Natural killer cell (primary cell): Measurements from ENCODE around the gene FOXRED1. TPM values are rescaled to one million over a fixed set of nuclear protein-coding genes. Genes with fewer than 3 reads are reported as not detected.

Experiments used
- ATAC-seq, 3 donors: fragments of 150-1000 bp in 2 of 3; fragments of 200-7000 bp in 1 of 3; cut with Tn5 transposase; 1 replicate in 1 of 3; 2 replicates in 2 of 3; pipeline ENCODE4 v1.10.0; 2021; ENCODE audit warnings: mild to moderate bottlenecking in 2 of 3, moderate library complexity in 2 of 3
- DNase-seq, 2 donors: peaks; one replicate each; pipeline versions ENCODE4 v3.0.0 to v3.0.0-alpha.2; 2013 to 2021; ENCODE audit warnings: mixed read lengths in 1 of 2
- H3K27ac ChIP-seq: one replicate; pipeline ENCODE4 v1.5.1; 2013; ENCODE audit warnings: mild to moderate bottlenecking, low read length
- H3K27me3 ChIP-seq: one replicate; pipeline ENCODE4 v1.6.1; 2013; ENCODE audit warnings: low read length; ENCODE audit not compliant: control insufficient read depth, insufficient read depth
- H3K36me3 ChIP-seq: one replicate; pipeline ENCODE4 v1.6.1; 2013; ENCODE audit warnings: low read length; ENCODE audit not compliant: control insufficient read depth, insufficient read depth
- H3K4me1 ChIP-seq: one replicate; pipeline ENCODE4 v1.6.1; 2013; ENCODE audit warnings: low read length; ENCODE audit not compliant: control insufficient read depth, insufficient read depth
- H3K4me3 ChIP-seq: one replicate; pipeline ENCODE4 v1.5.1; 2013; ENCODE audit warnings: low read length
- H3K9me3 ChIP-seq: one replicate; pipeline ENCODE4 v1.6.1; 2013; ENCODE audit warnings: low read length; ENCODE audit not compliant: control insufficient read depth, insufficient read depth
- H3K27ac Mint-ChIP-seq, 2 donors: one replicate each; pipeline ENCODE4 v1.8.0; 2022; ENCODE audit warnings: mild to moderate bottlenecking in 2 of 2, mixed read lengths in 2 of 2, moderate library complexity in 1 of 2
- H3K27me3 Mint-ChIP-seq, 2 donors: one replicate each; pipeline ENCODE4 v1.8.0; 2022; ENCODE audit warnings: low read depth in 2 of 2, mixed read lengths in 2 of 2
- H3K36me3 Mint-ChIP-seq: one replicate; pipeline ENCODE4 v1.8.0; 2022; ENCODE audit warnings: mixed read lengths
- H3K4me1 Mint-ChIP-seq, 2 donors: one replicate each; pipeline ENCODE4 v1.8.0; 2022; ENCODE audit warnings: mixed read lengths in 2 of 2
- H3K4me3 Mint-ChIP-seq: one replicate; pipeline ENCODE4 v1.8.0; 2022; ENCODE audit warnings: mild to moderate bottlenecking, moderate library complexity, mixed read lengths
- H3K9me3 Mint-ChIP-seq, 2 donors: one replicate each; pipeline ENCODE4 v1.8.0; 2022; ENCODE audit warnings: mixed read lengths in 2 of 2
- CTCF ChIP-seq: fragments of 200-600 bp; IDR thresholded peaks from one replicate; pipeline ENCODE4 v1.8.0; 2022; ENCODE audit warnings: antibody characterized with exemption
- WGBS: methylation state at CpG from one replicate; pipeline ENCODE4 v1.1.7; 2013; ENCODE audit warnings: missing lambda C conversion rate; ENCODE audit not compliant: insufficient coverage; 5-methylcytosine and 5-hydroxymethylcytosine counted together
- intact Hi-C: fragments of 100-400 bp; cut with micrococcal nuclease; formaldehyde crosslinking; loops from one replicate; pipeline ENCODE4 v1.14.2; 2022
- total RNA-seq, 4 donors: library from RNA; stranded (reverse); fragments of 120-200 nt in 1 of 4; gene quantifications; one replicate each; pipeline versions ENCODE4 v1.2.3 to v1.2.4, GENCODE V29; 2013 to 2022

The FOXRED1 gene
- total RNA-seq, 3 donors from 2014 or later (not counting 1 experiment from before 2014, with no cell fraction given): 31.1 to 37.9 (median 31.3) TPM

- Mint-ChIP-seq H3K9me3 (no peaks in the 10 kb centered on the region), H3K27me3 (no peaks in the 10 kb centered on the region), H3K4me1 (peaks cover 54 to 59% of the 10 kb centered on the region in 2 donors), H3K4me3 (peak overlapping the region; percentile 53), H3K27ac (peak overlapping the region; percentile 92 to 93), H3K36me3 (peaks cover 6% of the 10 kb centered on the region)
- intact Hi-C loops: no loop called here
- Histone ChIP-seq H3K9me3 (no peaks in the 10 kb centered on the region), H3K27me3 (no peaks in the 10 kb centered on the region), H3K36me3 (peaks cover 14% of the 10 kb centered on the region), H3K4me3 (no peak overlapping the region), H3K27ac (peak overlapping the region; percentile 82), H3K4me1 (peaks cover 41% of the 10 kb centered on the region)
- ATAC-seq: no peak
- DNase-seq: no peak
- 97% methylated on average over 8 of the region's 8 CpGs for WGBS
- TF ChIP-seq CTCF: no peak
Measured at GRCh38 chr11:126312961-126313360, 44.0 kb downstream of the FOXRED1 start.

- Histone ChIP-seq H3K4me1 (peaks cover 50% of the 10 kb centered on the region), H3K9me3 (no peaks in the 10 kb centered on the region), H3K27me3 (no peaks in the 10 kb centered on the region), H3K4me3 (no peak overlapping the region), H3K36me3 (peaks cover 12% of the 10 kb centered on the region), H3K27ac (no peak overlapping the region)
- intact Hi-C loops: no loop called here
- Mint-ChIP-seq H3K4me3 (no peak overlapping the region), H3K27me3 (no peaks in the 10 kb centered on the region), H3K36me3 (peaks cover 6% of the 10 kb centered on the region), H3K9me3 (no peaks in the 10 kb centered on the region), H3K27ac (peak overlapping the region; percentile 62 to 92), H3K4me1 (peaks cover 60 to 65% of the 10 kb centered on the region in 2 donors)
- 80% methylated on average over 5 of the region's 5 CpGs for WGBS
- ATAC-seq: no peak
- no peak for TF ChIP-seq CTCF
- DNase-seq: no peak
Measured at GRCh38 chr11:126313826-126314225, 44.9 kb downstream of the FOXRED1 start.

GRCh38 chr11:126317432-126317755 lies 48.4 kb downstream of the FOXRED1 start:
- Histone ChIP-seq H3K36me3 (peaks cover 3% of the 10 kb centered on the region), H3K4me1 (peaks cover 52% of the 10 kb centered on the region), H3K27me3 (no peaks in the 10 kb centered on the region), H3K4me3 (no peak overlapping the region), H3K9me3 (no peaks in the 10 kb centered on the region), H3K27ac (peak overlapping the region; percentile 79)
- intact Hi-C loops: no loop called here
- peak overlapping the region; percentile 83 for H3K4me3 Mint-ChIP-seq
- no peaks in the 10 kb centered on the region for H3K36me3 Mint-ChIP-seq
- H3K27me3 Mint-ChIP-seq: no peaks in the 10 kb centered on the region
- no peak for TF ChIP-seq CTCF
- ATAC-seq: no peak
- peak overlapping the region; percentile 92 to 99 for H3K27ac Mint-ChIP-seq
- H3K9me3 Mint-ChIP-seq: no peaks in the 10 kb centered on the region
- 0% methylated on average over 1 of the region's 1 CpG for whole genome bisulfite sequencing
- DNase-seq: no peak
- peaks cover 67 to 73% of the 10 kb centered on the region in 2 donors for H3K4me1 Mint-ChIP-seq
